Fibroblast of lung (primary cell): Measurements from ENCODE around the gene POGZ.

Experiments used
- EZH2 ChIP-seq: IDR thresholded peaks from 2 replicates; pipeline ENCODE4 v1.5.1; 2012; ENCODE audit warnings: low read length, control low read depth, mild to moderate bottlenecking; ENCODE audit errors: missing control alignments
- TF ChIP-seq, protein P1 (sequence below), 2 donors: IDR thresholded peaks in 1 of 2; conservative IDR thresholded peaks in 1 of 2; 1 replicate in 1 of 2; 2 replicates in 1 of 2; pipeline ENCODE4 v1.5.1; 2011 to 2012; ENCODE audit warnings: low read length in 2 of 2, control low read depth in 1 of 2, inconsistent platforms in 1 of 2, low read depth in 1 of 2, mild to moderate bottlenecking in 1 of 2

DNA sequence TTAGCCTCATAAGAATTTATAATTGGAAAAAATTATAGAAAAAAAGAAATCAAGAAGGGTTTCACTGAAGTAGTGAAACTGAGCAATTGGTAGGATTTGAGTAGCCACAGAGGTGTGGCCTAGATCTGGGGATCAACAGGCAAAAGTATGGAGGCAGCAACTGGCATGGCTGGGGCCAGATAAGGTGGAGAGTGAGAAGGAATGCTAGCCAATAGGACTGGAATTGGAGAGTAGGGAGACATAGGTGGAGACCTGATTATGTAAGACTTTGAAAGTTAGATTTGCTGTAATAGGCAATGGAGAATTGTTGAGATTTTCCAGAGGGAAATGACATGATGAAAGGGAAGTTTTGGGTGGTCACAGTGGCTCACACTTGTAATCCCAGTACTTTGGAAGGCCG, 27.3 kb upstream of the POGZ start:
- TF ChIP-seq, protein P1, sequence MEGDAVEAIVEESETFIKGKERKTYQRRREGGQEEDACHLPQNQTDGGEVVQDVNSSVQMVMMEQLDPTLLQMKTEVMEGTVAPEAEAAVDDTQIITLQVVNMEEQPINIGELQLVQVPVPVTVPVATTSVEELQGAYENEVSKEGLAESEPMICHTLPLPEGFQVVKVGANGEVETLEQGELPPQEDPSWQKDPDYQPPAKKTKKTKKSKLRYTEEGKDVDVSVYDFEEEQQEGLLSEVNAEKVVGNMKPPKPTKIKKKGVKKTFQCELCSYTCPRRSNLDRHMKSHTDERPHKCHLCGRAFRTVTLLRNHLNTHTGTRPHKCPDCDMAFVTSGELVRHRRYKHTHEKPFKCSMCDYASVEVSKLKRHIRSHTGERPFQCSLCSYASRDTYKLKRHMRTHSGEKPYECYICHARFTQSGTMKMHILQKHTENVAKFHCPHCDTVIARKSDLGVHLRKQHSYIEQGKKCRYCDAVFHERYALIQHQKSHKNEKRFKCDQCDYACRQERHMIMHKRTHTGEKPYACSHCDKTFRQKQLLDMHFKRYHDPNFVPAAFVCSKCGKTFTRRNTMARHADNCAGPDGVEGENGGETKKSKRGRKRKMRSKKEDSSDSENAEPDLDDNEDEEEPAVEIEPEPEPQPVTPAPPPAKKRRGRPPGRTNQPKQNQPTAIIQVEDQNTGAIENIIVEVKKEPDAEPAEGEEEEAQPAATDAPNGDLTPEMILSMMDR (conservative IDR thresholded peaks at IDR 0.05 in 1 of 2, IDR thresholded peaks at IDR 0.05 in 1 of 2; ENCODE audit: low read depth in 1 of 2, low read length in 2 of 2): no peak
- no peak for TF ChIP-seq EZH2
